Left lobe of liver (tissue), 2 donors: ENCODE data around the gene CYCS. TPM values are rescaled to one million over a fixed set of nuclear protein-coding genes. Genes with fewer than 3 reads are reported as not detected.
A peak's percentile ranks its signal among the peaks of the same experiment; 100 is the strongest.
"Not testable (repeated sequence)": the region's sequence is repeated elsewhere in the genome, so short reads cannot be mapped to it uniquely, and the experiment has no call there.

ENCODE experiments used
- ATAC-seq: fragments of 200-7000 bp; cut with Tn5 transposase; one replicate; pipeline ENCODE4 v1.9.1; 2020; ENCODE audit warnings: mild to moderate bottlenecking, moderate library complexity
- DNase-seq: peaks from one replicate; pipeline ENCODE4 v3.0.0-alpha.2; 2020; ENCODE audit warnings: low spot score
- total RNA-seq: library from RNA; stranded (reverse); gene quantifications from one replicate; pipeline ENCODE4 v1.2.1, GENCODE V29; 2021
- donor health status: DM: no; HTN: no; CAD: no; lungs with moderate emphysema.
- donor health status: DM: no; HTN: yes; CAD: no.

The CYCS gene
- total RNA-seq, 1 donor from 2014 or later, result 46.6 TPM

DNA sequence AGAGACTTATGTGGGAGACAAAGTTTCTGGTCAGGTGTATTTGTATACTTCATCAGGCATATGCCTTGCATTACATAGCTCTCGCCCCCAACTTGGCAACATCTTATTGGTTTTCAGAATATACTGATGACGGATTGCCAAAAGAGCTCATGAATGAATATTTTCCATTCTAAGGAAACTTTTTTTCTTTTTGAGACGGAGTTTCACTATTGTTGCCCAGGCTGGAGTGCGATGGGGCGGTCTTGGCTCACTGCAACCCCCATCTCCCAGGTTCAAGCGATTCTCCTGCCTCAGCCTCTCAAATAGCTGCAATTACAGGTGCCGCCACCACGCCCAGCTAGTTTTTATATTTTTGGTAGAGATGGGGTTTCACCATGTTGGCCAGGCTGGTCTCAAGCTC lies 6.0 kb downstream of the CYCS start:
- DNase-seq (no peak), ATAC-seq (no peak)

DNA sequence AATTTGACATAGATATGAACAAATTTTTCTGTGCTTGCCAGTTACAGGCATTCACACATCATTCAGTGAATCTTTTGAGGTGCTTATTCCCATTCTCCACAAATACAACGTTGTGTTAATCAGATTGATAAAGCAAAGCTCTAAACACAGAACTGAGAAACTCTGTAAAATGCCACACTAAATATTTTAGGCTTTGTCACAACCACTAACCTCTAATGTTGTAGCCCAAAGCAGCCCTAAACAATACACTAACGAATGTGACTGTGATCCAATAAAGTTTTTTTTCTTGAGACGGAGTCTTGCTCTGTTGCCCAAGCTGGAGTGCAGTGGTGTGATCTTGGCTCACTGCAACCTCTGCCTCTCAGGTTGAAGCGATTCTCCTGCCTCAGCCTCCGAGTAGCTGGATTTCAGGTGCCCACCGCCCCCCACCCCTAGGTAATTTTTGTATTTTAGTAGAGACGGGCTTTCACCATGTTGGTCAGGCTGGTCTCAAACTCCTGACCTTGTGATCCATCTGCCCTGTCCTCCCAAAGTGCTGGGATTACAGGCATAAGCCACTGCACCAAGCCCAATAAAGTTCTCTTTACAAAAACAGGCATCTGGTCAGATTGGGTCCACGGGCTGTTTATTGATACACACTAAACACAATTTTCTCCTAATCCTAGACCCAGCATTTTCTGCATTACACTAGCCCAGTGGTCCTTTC lies 6.9 kb downstream of the CYCS start:
- no peak for DNase-seq

DNA sequence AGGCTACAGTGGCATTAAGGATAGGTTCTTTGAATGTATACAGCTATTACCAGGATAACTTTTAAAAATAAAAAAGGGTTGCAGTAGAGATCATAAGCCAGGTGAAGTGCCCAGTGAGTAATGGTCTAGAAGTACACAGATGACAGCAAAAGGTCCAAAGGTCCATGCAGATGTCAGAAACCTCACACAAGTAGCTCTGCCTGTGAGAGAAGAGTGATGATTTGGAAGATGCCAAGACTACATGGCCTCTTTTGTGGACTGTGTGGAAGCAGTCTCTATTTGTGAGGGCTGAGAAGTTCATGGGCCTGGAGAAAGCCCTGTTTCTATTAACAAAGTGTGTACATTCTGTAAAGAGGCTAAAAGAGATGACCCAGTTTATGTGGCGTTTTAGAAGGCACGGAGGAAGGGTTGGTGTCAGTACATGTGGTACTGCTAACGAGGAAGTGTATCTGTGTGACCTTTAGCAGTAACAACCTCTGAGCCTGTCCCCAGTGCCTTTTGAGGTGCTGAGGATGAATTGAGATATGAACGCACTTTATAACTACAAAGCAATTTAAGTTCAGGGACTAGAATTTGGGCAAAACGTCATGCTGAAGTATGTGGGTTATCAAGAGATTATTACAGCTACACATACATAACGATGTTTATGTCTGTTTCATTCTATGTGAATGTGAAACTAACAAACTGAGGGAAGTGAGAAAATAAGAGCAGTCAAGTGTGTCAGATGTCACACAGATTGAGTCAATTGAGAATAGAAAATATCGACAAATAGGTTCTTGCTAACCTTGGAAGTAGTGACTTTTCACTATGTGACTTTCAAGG lies 7.6 kb downstream of the CYCS start:
- ATAC-seq (peak; percentile 63), DNase-seq (no peak)

More for the DNA sequence above, 6.9 kb downstream of the CYCS start:
- no peak for ATAC-seq

DNA sequence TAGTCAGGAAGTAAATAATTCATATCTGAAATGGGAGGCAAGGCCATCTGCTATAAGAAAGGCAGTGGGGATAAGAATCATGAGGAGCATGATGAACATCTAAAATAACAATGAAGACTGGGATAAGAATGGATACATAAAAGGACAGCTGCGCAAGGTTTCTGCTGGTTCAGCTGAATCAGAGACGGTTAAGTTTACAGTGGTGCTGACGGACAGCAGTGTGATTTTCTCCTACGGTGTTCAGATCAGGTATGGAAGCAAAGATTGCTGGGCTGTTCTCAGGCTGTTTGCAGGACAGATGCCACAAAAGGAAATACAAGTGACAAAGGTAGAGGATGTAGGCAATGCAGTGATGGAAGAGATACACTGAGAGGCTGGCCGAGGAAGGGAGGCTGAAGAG lies 8.4 kb downstream of the CYCS start:
- no peak for DNase-seq
- ATAC-seq, result no peak

DNA sequence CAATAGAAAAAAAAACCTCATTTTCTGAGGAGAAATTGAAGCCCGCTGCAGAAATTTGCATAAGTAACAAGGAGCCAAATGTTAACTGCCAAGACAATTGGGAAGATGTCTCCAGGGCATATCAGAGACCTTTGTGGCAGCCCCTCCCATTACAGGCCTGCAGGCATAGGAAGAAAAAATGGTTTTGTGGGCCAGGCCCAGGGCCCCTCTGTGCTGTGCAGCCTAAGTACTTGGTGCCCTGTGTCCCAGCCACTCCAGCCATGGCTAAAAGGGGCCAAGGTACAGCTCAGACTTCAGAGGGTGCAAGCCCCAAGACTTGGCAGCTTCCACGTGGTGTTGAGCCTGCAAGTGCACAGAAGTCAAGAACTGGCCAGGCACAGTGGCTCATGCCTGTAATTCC lies 14.5 kb downstream of the CYCS start:
- not testable (repeated sequence) for ATAC-seq

DNA sequence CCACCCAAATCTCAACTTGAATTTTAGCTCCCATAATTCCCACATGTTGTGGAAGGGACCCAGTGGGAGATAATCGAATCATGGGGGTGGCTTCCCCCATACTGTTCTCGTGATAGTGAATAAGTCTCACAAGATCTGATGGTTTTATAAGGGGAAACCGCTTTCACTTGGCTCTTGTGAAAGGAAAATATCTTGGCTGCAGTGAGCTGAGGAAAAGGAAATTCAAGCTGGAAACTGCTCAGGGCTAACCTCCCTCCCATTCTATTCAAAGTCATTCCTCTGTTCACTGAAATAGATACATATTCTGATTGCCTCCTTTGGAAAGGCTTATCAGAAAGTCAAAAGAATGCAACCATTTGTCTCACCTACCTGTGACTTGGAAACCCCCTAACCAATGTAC lies 15.8 kb downstream of the CYCS start:
- DNase-seq (no peak), ATAC-seq (no peak)

More for the DNA sequence above, 14.5 kb downstream of the CYCS start:
- not testable (repeated sequence) for DNase-seq

DNA sequence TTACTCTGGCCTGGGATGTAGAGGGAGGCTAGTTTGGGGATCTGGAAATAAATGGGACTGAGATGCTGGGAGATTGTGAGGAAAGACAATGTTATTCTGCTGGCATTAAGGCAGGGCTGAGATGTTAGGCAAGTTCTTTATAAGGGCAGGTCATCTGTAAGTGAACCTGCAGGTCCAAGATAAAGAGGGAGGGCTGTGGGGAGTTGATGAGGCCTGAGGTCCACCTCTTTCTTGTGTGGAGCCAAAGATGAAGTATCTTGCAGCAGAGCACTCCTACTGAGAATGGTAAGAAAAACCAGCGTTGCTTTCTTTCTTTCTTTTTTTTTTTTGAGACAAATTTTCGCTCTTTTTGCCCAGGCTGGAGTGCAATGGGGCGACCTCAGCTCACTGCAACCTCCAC lies 19.1 kb downstream of the CYCS start:
- DNase-seq (no peak), ATAC-seq (no peak)

DNA sequence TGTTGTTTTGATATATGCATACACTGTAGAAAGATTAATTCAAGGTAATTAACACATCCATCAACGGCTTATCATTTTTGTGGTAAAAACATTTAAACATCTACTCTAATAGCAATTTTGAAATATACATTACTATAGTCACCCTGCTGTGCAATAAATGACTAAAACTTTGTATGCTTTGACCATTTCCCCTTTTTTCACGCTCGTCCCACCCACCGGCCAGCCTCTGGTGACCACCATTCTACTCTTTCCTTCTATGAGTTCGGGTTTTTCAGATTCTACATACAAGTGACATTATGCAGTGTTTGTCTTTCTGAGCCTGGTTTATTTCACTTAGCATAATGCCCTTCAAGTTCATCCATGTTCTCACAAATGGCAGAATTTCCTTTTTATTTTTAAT lies 21.3 kb downstream of the CYCS start:
- ATAC-seq (no peak), DNase-seq (no peak)

DNA sequence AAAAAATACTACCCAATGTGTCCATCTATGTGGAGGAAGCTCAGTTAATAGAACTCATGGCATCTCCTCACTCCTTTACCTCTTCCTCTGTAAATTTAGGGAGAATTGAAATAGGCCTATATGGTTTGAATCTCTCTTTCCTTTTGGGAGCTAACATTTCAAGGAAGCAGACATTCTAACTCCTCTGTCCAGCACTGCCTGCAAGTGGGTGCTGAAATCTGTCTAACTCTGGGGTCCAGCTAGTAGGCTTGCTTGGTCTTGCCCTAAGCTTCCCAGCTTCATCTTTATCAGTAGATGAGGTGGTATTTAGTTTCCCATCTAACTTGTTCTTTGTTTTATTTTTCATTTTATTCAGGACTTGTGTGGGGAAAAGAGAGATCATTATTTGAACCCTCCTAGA lies 23.2 kb downstream of the CYCS start:
- no peak for DNase-seq
- ATAC-seq, result no peak

DNA sequence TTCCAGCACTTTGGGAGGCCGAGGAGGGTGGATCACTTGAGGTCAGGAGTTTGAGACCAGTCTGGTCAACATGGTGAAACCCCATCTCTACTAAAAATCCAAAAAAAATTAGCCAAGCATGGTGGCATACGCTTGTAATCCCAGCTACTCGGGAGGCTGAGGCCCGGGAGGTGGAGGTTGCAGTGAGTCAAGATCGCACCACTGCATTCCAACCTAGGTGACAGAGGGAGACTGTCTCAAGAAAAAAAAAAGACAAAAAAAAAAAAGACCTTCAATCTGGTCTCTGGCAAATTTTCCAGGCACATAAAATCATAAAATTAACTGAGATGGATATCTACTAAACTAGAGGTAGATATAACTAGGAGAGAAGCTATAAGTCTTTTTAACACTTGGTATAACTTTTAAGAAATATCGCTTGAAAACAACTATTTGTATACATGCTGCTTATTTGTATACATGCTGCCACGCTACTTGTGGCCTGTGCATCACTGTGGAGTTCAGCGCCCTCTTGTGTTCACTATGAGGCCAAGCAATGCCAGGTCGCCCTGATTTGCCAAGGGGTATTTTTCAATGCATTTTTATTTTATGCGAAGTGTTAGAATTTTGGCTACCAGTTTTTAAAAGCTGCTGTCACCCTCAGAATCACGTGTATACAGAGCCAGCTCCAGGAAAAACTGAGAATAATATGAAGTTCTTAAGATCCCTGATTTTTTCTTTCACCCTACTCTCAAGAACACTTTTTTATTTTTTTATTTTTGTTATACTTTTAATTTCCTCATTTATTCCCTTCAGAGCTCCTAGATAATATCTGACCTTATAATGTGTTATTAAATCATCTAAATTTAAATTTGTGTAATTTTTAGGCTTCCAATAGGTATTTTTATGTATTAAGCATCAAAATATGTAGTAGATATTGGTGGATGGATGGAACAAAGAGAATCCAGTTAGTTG lies 26.7 kb downstream of the CYCS start:
- DNase-seq, result peak; percentile 51

DNA sequence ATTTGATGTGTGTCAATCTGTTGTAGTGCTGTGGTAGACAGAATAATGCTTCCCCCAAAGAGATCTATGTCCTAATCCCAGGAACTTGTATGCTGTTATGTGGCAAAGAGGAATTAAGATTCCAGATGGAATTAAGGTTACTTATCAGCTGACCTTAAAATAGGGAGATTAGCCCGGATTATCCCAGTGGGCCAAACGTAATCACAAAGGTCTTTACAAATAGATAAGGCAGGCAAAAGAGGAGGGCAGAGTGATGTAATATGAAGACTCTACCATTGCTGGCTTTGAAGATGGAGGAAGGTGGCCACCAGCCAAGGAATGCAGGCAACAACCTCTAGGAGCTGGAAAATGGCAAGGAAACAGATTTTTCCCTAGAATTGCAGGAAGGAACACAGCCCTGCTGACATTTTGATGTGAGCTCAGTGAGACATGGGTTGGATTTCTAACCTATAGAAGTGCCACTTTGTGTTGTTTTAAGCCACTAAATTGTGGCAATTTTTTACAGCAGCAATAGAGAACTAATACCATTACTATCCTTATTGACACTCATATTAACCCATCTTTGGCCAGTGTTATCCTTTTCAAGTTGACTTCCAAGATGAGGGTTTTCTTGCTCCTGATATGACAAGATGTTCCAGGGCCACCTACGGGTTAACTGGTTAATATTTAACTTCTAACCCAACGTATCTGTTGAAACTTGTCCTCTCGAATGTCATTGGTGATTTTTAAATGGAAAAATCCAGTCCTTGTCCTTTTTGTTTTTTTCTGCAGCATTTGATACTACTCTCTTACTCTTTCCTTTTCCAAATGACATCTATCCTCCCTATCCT lies 29.3 kb downstream of the CYCS start:
- DNase-seq (no peak), ATAC-seq (no peak)

More for the DNA sequence above, 26.7 kb downstream of the CYCS start:
- ATAC-seq, result peak; percentile 82

DNA sequence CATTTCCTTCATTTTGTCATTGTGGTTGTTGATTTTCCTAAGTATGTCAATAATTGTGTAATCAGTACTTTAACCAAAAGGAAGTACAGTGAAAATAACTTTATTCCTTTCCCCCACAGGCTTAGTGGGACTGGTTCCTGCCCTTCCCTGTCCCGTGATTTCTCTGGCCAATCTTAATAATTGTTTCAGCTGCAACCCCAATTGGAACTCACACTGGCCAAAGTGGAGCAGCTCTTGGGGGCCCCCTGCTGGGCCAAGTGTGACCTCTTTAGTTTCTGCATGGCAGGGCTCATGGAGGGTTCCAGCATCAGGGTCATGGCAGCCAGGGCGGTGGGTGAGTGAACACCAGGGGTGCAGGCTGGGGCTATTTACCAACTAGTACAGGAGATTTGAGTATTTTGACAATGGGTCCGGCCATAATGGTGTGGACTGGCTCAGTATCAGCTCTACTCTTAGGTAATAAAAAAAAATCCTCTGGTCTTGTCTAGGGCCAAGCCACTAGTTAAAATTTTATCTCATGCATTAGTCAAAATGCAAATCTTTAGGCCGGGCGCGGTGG lies 31.7 kb downstream of the CYCS start:
- DNase-seq (peak; percentile 63), ATAC-seq (peak; percentile 77)

DNA sequence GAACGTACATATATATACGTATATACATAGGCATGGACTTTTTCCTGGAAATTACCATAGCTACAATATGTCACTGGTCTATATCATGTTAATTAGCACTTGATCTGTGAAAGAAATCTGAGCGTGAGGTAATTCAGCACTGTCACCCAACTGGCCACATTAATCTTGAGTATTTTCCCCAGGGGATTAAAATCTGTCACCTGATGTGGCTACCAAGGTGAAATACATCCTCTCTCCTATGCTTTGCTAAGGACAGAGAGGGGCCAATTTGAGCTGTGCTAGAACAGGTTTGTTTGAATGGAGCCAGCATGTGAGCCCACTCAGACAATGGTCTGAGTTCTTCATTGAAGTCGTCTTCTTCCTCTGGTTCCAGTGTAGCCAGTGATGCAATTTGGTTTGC lies 33.3 kb downstream of the CYCS start:
- ATAC-seq (no peak), DNase-seq (no peak)

DNA sequence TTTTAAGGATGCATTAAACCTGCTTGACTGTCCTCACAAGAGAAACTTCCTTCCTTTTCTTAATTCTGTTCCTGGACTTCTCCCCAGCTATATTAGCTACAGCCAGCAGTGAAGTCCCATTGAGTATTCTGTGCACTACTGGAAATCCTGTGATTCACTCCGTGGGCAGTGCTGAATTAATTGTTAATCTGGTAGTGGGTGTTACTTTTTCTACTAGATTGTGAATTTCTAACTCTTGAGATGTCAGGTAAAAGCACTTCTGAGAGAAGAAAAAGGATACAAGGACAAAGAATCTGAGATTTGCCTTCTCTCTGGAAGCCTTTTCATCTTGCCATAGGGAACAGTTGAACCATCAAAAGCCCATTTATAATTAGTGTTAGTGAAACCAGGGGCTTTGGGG lies 33.9 kb downstream of the CYCS start:
- ATAC-seq (no peak), DNase-seq (no peak)

DNA sequence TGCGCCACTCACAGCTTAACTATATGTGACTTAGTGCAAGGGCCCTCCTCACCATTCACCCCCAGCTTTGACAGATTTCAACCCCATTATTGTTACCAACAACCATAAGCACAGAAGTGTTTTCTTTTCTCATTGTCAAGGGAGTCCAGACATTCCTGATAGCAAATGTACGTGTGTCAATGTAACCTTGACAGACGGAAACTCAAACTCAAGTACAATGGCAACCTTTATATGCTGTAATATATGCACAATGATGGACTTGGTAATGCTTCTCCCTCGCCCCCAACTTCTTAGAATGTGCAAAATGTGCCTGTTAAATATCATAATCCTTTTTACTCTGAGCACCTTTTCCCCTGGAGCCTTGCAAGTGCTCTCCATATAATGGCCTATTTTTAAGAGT lies 34.7 kb downstream of the CYCS start:
- DNase-seq, result no peak
- no peak for ATAC-seq

DNA sequence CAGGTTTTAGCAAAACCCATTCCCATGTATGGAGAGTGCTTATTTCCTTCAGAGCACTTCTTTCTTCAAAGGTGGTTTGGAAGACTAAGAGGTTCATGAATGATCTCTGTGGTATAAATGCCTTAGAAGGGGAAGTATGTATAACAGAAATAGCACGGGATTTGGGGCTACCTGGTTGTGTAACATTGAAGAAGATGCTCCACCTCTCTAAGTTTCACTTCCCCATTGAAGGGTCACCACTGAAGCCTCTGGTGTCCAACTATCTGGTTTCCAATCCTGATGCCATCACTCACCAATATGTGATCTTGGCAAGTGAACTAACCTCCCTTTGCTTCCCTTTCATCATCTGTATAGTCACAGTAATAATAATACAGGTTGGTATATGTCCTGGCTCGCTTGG lies 37.2 kb downstream of the CYCS start:
- no peak for DNase-seq
- ATAC-seq, result no peak

DNA sequence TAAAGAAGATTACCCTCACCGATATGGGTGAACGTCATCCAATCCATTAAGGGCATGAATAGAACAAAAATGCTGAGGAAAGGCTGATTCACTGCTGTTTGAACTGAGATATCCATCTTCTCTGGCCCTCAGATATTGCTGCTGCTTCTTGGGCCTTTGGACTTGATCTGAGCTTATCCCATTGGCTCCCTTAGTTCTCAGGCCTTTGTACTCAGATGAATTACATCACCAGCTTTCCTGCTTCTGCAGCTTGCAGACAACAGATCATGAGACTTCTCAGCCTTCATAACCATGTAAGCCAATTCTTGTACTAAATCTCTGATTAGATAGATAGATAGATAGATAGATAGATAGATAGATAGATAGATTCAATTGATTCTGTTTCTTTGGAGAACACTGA lies 40.2 kb downstream of the CYCS start:
- DNase-seq (no peak), ATAC-seq (no peak)

DNA sequence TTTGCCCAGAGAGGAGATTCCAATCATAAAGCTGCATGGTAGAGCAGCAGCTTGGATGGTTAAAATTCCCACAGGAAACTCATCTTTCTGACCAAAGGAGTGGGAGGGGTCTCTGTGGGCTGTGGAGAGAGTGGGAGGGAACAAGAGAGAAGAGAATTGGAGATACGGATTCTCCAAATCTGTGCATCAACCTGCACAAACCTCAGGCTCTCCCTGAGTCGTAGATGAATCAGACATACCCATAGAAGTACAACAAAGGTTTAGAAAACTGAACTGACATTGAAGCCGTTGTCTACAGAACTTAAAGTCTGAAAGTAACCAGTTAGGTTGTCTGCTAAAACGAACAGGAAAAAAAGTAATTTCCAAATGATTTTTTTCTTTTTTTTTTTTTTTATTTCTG lies 41.9 kb downstream of the CYCS start:
- ATAC-seq (no peak), DNase-seq (no peak)

DNA sequence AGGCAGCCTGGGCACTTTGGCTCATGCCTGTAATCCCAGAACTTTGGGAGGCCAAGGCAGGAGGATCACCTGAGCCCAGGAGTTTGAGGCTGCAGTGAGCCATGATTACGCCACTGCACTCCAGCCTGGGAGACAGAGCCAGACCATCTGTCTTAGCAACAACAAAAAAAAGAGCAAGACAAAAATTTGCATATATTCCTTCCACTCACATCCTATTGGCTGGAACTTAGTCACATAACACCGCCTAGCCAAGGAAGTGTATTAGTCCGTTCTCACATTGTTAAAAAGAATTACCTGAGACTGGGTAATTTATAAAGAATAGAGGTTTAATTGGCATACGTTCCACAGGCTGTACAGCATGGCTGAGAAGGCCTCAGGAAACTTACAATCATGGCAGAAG lies 43.0 kb downstream of the CYCS start:
- not testable (repeated sequence) for ATAC-seq, DNase-seq

DNA sequence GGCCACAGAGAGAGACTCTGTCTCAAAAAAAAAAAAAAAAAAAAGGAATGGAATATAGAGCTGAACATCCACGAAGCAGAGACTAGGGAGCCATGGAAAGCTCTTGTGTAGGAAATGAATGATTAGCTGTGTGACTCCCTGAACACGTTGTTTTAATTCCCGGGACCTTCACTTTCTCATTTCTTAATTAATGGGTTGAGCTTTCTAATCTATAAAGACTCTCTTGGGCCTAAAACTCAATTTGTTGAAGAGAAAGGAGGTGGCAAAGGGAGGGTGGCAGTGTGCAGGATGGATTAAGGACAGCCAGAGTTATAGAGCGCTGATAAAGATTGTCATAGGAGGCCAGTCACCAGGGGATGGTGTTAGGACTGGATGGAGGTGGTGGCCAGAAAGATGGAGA lies 48.0 kb downstream of the CYCS start:
- DNase-seq, result no peak
- ATAC-seq, result no peak
